Osteoblast (primary cell): ENCODE results near the gene PCSK5. TPM values are rescaled to one million over a fixed set of nuclear protein-coding genes. Genes with fewer than 3 reads are reported as not detected.
A peak's percentile ranks its signal among the peaks of the same experiment; 100 is the strongest.
"Not testable (repeated sequence)": the region's sequence is repeated elsewhere in the genome, so short reads cannot be mapped to it uniquely, and the experiment has no call there.

Source experiments
- DNase-seq: peaks from one replicate; pipeline ENCODE4 v3.0.0; 2011; ENCODE audit warnings: low spot score, mixed read lengths; ENCODE audit not compliant: insufficient read length; ENCODE audit errors: missing footprints
- H2AFZ ChIP-seq: 2 replicates; pipeline ENCODE4 v1.6.0; 2011; ENCODE audit warnings: mild to moderate bottlenecking, low read length
- H3K27ac ChIP-seq: 2 replicates; pipeline ENCODE4 v1.5.1; 2011; ENCODE audit warnings: mild to moderate bottlenecking, low read depth, low read length, moderate library complexity
- H3K27me3 ChIP-seq: 2 replicates; pipeline ENCODE4 v1.6.0; 2012; ENCODE audit warnings: mild to moderate bottlenecking, control low read depth, inconsistent platforms, low read length, moderate library complexity; ENCODE audit not compliant: insufficient read depth
- H3K36me3 ChIP-seq: 2 replicates; pipeline ENCODE4 v1.5.1; 2011; ENCODE audit warnings: mild to moderate bottlenecking, low read length, control low read depth, moderate library complexity; ENCODE audit not compliant: insufficient read depth
- H3K4me1 ChIP-seq: 2 replicates; pipeline ENCODE4 v1.5.1; 2011; ENCODE audit warnings: mild to moderate bottlenecking, low read length, control low read depth, moderate library complexity; ENCODE audit not compliant: insufficient read depth
- H3K4me2 ChIP-seq: 2 replicates; pipeline ENCODE4 v1.6.0; 2011; ENCODE audit warnings: mild to moderate bottlenecking, low read length; ENCODE audit not compliant: insufficient read depth
- H3K4me3 ChIP-seq: fragments of 200-600 bp; sonication (generic); 3 replicates; pipeline ENCODE4 v1.5.1; 2012; ENCODE audit warnings: mild to moderate bottlenecking, low read length, inconsistent platforms; ENCODE audit not compliant: insufficient read depth
- H3K79me2 ChIP-seq: 2 replicates; pipeline ENCODE4 v1.6.0; 2012; ENCODE audit warnings: mild to moderate bottlenecking, low read length, control low read depth, inconsistent platforms; ENCODE audit not compliant: insufficient read depth
- H3K9me3 ChIP-seq: 2 replicates; pipeline ENCODE4 v1.5.1; 2011; ENCODE audit warnings: low read depth, low read length, control low read depth
- H4K20me1 ChIP-seq: 2 replicates; pipeline ENCODE4 v1.6.0; 2012; ENCODE audit warnings: mild to moderate bottlenecking, low read length, control low read depth; ENCODE audit not compliant: insufficient read depth
- total RNA-seq: library from RNA; depleted of rRNA; stranded (reverse); fragments of >200 nt; gene quantifications from 2 replicates; pipeline ENCODE4 v1.2.3, GENCODE V29; 2012
- TF ChIP-seq, protein P1 (sequence below): IDR thresholded peaks from 2 replicates; pipeline ENCODE4 v1.5.1; 2011; ENCODE audit warnings: mild to moderate bottlenecking, low read depth, low read length, moderate library complexity; ENCODE audit errors: extremely low read depth

PCSK5 gene
- total RNA-seq, 1 donor, result 14.5 TPM

- no peak overlapping the region for H3K4me3 ChIP-seq
- H3K9me3 ChIP-seq, result no peaks in the 10 kb centered on the region
- no peaks in the 10 kb centered on the region for H3K36me3 ChIP-seq
- H3K4me2 ChIP-seq, result no peak overlapping the region
- no peaks in the 10 kb centered on the region for H3K79me2 ChIP-seq
- peaks cover 29% of the 10 kb centered on the region for H3K27me3 ChIP-seq
- DNase-seq, result no peak
- no peak overlapping the region for H3K27ac ChIP-seq
- TF ChIP-seq, protein P1, sequence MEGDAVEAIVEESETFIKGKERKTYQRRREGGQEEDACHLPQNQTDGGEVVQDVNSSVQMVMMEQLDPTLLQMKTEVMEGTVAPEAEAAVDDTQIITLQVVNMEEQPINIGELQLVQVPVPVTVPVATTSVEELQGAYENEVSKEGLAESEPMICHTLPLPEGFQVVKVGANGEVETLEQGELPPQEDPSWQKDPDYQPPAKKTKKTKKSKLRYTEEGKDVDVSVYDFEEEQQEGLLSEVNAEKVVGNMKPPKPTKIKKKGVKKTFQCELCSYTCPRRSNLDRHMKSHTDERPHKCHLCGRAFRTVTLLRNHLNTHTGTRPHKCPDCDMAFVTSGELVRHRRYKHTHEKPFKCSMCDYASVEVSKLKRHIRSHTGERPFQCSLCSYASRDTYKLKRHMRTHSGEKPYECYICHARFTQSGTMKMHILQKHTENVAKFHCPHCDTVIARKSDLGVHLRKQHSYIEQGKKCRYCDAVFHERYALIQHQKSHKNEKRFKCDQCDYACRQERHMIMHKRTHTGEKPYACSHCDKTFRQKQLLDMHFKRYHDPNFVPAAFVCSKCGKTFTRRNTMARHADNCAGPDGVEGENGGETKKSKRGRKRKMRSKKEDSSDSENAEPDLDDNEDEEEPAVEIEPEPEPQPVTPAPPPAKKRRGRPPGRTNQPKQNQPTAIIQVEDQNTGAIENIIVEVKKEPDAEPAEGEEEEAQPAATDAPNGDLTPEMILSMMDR, result no peak
- no peak overlapping the region for H2AFZ ChIP-seq
- H4K20me1 ChIP-seq, result no peaks in the 10 kb centered on the region
- H3K4me1 ChIP-seq, result peaks cover 15% of the 10 kb centered on the region
Observed at GRCh38 chr9:75895112-75895511, 4.6 kb downstream of the PCSK5 start.

GRCh38 chr9:75896193-75896592, 5.7 kb downstream of the PCSK5 start:
- Histone ChIP-seq H3K36me3 (no peaks in the 10 kb centered on the region), H2AFZ (no peak overlapping the region), H3K4me3 (no peak overlapping the region), H4K20me1 (no peaks in the 10 kb centered on the region), H3K4me2 (no peak overlapping the region), H3K27ac (no peak overlapping the region), H3K27me3 (peaks cover 29% of the 10 kb centered on the region), H3K79me2 (no peaks in the 10 kb centered on the region), H3K4me1 (peaks cover 11% of the 10 kb centered on the region), H3K9me3 (no peaks in the 10 kb centered on the region)
- TF ChIP-seq, protein P1, result no peak
- no peak for DNase-seq

DNA sequence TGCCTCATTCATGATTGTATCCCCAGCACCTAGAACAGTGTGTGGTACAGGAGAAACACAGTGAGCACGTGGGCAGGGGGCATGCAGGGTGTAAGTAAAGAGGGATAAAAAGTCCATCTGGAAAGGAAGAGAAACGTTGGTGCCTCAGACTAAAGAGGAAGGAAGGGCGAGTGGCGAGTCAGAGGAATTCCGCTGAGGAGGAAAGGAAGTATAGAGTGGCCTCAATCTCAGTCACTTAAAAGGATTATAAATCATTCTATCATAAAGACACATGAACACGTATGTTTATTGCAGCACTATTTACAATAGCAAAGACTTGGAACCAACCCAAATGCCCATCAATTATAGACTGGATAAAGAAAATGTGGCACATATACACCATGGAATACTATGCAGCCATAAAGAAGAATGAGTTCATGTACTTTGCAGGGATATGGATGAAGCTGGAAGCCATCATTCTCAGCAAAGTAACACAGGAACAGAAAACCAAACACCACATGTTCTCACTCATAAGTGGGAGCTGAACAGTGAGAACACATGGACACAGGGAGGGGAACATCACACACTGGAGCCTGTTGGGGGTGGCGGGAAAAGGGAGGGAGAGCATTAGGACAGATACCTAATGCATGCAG, 10.5 kb downstream of the PCSK5 start:
- not testable (repeated sequence) for H3K36me3 ChIP-seq, H3K4me3 ChIP-seq, H4K20me1 ChIP-seq, H3K79me2 ChIP-seq, H3K27me3 ChIP-seq, H3K4me2 ChIP-seq, H3K9me3 ChIP-seq, H3K4me1 ChIP-seq, H2AFZ ChIP-seq, DNase-seq, H3K27ac ChIP-seq

GRCh38 chr9:75903785-75904360, 13.4 kb downstream of the PCSK5 start:
- Histone ChIP-seq H3K9me3 (no peaks in the 10 kb centered on the region), H3K36me3 (no peaks in the 10 kb centered on the region), H4K20me1 (no peaks in the 10 kb centered on the region), H3K79me2 (no peaks in the 10 kb centered on the region), H2AFZ (no peak overlapping the region), H3K27me3 (no peaks in the 10 kb centered on the region), H3K4me1 (no peaks in the 10 kb centered on the region), H3K27ac (no peak overlapping the region), H3K4me2 (no peak overlapping the region), H3K4me3 (no peak overlapping the region)
- TF ChIP-seq, protein P1, result no peak
- peak; percentile 75 for DNase-seq
